Skin of body (tissue), 3 donors: ENCODE measurements around the gene IQGAP3. TPM values are rescaled to one million over a fixed set of nuclear protein-coding genes. Genes with fewer than 3 reads are reported as not detected.

Experiments used
- DNase-seq: peaks from one replicate; lab custom pipeline; 2025; lab: John Stamatoyannopoulos, UW
- small RNA-seq: library from RNA; depleted of rRNA; stranded (forward); fragments of <200 nt; gene quantifications from one replicate; pipeline ENCODE3, GENCODE V24; 2014; ENCODE audit warnings: low replicate concordance
- total RNA-seq: library from RNA; depleted of rRNA; stranded (reverse); fragments of >200 nt; gene quantifications from one replicate; pipeline ENCODE4 v1.2.3, GENCODE V29; 2014

Gene IQGAP3
- total RNA-seq, 1 donor from 2014 or later, result 8.6 TPM

- DNase-seq, result no peak
Observed at GRCh38 chr1:156485984-156486383, 86.4 kb downstream of the IQGAP3 start.

- no peak for DNase-seq
Observed at GRCh38 chr1:156484480-156485058, 87.8 kb downstream of the IQGAP3 start.

- DNase-seq, result no peak
Observed at GRCh38 chr1:156483397-156483796, 89.0 kb downstream of the IQGAP3 start.

DNA sequence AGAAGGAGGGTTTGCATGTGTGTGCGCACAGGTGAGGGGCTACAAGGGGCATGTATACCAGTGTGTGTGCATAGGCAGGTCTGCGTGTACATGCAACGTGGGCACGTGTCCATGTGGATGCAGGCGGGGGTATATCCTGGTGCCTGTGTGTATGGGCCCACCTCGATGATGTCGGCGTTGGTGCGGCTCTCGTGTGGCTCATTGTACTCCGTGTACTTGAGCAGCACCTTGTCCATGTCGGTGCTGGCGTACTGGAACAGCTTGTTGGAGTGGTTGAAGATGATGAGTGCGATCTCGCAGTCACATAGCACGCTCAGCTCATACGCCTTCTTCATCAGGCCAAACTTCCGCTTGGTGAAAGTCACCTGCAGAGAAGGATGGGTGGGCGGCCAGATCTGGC, 90.1 kb downstream of the IQGAP3 start:
- DNase-seq, result no peak

DNA sequence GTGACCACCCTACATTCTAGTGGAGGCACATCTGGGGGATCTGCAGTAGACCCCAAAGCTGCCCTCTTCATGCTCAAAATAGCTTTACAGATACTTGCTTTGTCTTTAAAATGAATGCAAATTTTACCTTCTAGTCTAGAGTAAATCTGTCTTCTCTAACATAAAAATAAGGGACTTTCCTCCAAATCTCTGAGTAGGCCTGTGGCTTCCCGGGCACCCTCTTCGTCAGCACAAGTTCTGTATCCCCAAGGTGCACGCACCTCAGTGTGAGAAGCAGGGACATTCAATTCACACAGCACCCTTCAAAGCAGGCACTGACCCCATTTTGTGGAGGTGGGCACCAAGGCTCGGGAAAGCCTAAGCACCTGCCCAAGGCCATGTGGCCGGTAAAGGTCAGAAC, 90.8 kb downstream of the IQGAP3 start:
- DNase-seq, result no peak

GRCh38 chr1:156480411-156481192, 91.8 kb downstream of the IQGAP3 start:
- no peak for DNase-seq

DNA sequence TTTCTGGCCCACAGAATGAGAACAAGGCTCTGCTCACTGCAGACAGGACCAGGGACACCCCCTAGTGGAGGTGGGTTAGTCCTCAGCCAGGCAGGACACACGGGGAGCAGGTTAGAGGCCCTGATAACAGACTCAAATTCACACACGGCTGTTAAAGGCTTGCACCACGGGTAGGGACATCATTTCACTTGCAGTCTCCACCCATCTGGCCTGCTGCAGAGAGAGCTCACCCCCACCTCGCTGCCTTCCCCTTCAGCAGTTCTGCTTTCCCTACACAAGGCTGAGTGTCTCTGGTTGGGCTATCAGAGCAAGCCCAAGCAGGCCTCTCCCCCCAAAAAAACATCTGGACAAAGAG, 92.4 kb downstream of the IQGAP3 start:
- no peak for DNase-seq

GRCh38 chr1:156479093-156480015, 93.0 kb downstream of the IQGAP3 start:
- DNase-seq, result no peak

- DNase-seq, result no peak
Observed at GRCh38 chr1:156478250-156478627, 94.1 kb downstream of the IQGAP3 start.

GRCh38 chr1:156477526-156478249, 94.7 kb downstream of the IQGAP3 start:
- no peak for DNase-seq

DNA sequence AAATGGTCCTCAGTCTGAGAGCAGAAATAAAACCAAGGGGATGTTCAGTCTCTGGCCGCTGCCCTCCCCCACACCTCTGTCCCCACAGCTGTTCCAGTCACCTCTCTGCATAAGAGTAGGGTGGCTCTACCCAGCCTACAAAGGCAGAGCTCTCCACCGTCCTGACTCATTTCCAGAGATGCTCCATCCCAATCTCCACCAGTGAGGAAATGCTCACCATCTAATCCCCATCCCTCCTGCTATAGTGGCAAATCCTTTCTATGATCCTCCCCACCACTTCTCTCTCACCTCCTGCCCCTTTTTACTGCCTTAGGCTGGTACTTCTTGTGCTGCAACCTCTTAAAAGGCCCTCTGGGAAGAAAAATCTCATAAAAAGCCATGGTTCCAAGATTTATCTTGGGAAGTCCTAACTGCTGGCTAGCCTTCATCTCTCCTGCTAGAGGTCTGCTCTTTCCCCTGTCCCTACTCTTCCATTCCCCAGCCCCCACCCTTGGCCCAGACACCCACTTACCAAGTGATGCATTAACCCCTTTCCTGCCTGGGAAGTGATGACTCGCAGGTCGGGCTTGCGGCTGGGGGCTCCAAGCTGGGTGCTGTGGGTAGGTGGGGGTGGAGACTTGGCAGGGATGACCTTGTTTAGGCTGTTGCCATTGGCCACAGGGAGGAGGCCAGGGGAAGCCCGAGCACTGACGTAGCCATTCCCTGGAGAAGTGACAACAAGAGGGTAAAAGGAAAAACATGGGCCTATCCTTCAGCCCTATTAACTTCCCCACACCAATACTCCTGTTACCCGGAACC, 95.7 kb downstream of the IQGAP3 start:
- no peak for DNase-seq

DNA sequence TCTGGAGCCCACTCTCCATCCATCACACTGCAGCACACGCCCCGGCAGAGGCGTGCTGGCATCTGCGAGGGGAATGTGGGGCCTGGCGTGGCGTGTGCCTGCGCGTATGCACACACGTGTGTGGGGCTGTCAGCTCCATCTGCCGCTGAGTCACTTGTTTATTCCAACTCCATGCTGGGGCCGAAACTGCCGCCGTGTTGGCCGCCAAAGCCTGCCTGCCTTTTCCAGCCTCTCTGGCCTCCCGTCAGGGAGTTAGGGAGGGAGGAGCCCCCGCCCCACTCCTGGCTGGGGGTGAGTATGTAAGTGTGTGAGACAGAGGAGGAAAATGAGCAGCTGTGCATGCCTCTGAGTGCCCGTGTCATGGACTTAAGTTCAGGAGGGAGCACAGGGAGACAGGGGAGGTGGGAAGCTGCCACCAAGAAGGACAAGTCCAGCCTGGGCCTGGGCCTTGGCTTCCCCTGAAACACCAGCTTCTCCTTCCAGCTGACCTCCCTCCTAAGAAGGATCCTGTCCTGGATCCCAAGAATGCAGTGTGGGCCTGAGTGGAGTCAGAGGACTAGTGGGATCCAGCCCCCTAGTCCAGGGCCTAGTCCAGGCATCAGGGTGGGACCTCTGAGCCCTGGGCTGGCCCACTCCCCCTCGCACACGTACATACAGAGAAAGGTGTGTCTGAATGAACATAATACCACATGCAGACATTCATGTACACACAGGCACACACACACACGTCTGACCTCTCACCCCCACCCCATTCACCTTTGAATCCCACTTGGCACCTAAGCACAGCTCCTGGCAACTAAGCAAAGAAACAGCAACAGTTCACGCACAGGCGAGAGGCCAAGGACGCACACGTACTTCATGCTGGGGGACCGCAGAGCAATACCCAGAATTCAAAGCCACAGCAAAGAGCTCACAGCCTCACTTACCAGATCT, 96.5 kb downstream of the IQGAP3 start:
- no peak for DNase-seq

Small RNA genes lying within 50 kb of the gene (small RNA-seq; reads per million reads assigned to genes)
- not detected for gene RF00019

Other genes with a start within 250 kb of the IQGAP3 start
- gene CCT3, start 234.3 kb downstream of the IQGAP3 start, total RNA-seq, result 173 TPM
- not detected for gene TSACC, start 234.0 kb downstream of the IQGAP3 start, total RNA-seq
- gene RHBG, start 203.4 kb downstream of the IQGAP3 start, total RNA-seq, result 2.1 TPM
- gene MEF2D, start 71.8 kb downstream of the IQGAP3 start, total RNA-seq, result 11.2 TPM
- gene TTC24, start 7.2 kb upstream of the IQGAP3 start, total RNA-seq, result not detected
- gene NAXE, start 19.2 kb upstream of the IQGAP3 start, total RNA-seq, result 26.1 TPM
- 8.7 TPM for gene GPATCH4, start 28.9 kb upstream of the IQGAP3 start, total RNA-seq
- 0.20 TPM for gene HAPLN2, start 46.9 kb upstream of the IQGAP3 start, total RNA-seq
- gene BCAN, start 69.6 kb upstream of the IQGAP3 start, total RNA-seq, result 2.1 TPM
- 54.7 TPM for gene NES, start 104.8 kb upstream of the IQGAP3 start, total RNA-seq
- 72.5 TPM for gene CRABP2, start 133.0 kb upstream of the IQGAP3 start, total RNA-seq
- 13.1 TPM for gene METTL25B, start 155.9 kb upstream of the IQGAP3 start, total RNA-seq
- 6.6 TPM for gene ISG20L2, start 156.2 kb upstream of the IQGAP3 start, total RNA-seq
- 35.5 TPM for gene MRPL24, start 168.5 kb upstream of the IQGAP3 start, total RNA-seq
- 89.2 TPM for gene HDGF, start 179.1 kb upstream of the IQGAP3 start, total RNA-seq
- 25.8 TPM for gene PRCC, start 195.0 kb upstream of the IQGAP3 start, total RNA-seq
- 0.89 TPM for gene SH2D2A, start 244.3 kb upstream of the IQGAP3 start, total RNA-seq